NCI-H1417 (cell line): ENCODE measurements around the gene MRPL51.

ENCODE experiments used
- DNase-seq, 3 experiments: peaks; one replicate each; lab custom pipeline; 2025; lab: John Stamatoyannopoulos, UW

Gene MRPL51

GRCh38 chr12:6461401-6462233 is 31.4 kb downstream of the MRPL51 start:
- DNase-seq, result no peak

GRCh38 chr12:6460751-6461371 is 32.2 kb downstream of the MRPL51 start:
- no peak for DNase-seq

GRCh38 chr12:6459004-6459337 is 34.1 kb downstream of the MRPL51 start:
- DNase-seq, result no peak

GRCh38 chr12:6458281-6459003 is 34.6 kb downstream of the MRPL51 start:
- DNase-seq, result no peak

- DNase-seq, result no peak
Measured at GRCh38 chr12:6457220-6457945, 35.7 kb downstream of the MRPL51 start.

- peak in 2 of 3 experiments; percentile 15 to 58 for DNase-seq
Measured at GRCh38 chr12:6452944-6453630, 40.0 kb downstream of the MRPL51 start.

- peak in 2 of 3 experiments; percentile 23 to 44 for DNase-seq
Measured at GRCh38 chr12:6452245-6452943, 40.7 kb downstream of the MRPL51 start.

- peak; percentile 90 to 98 (median 93) for DNase-seq
Measured at GRCh38 chr12:6451348-6452244, 41.5 kb downstream of the MRPL51 start, which contains the start of gene TAPBPL. TSS of gene TAPBPL (plus strand) at chr12:6452042. CDS start at chr12:6452249, 207 bp downstream.

GRCh38 chr12:6450869-6451347 is 42.2 kb downstream of the MRPL51 start:
- no peak for DNase-seq

- DNase-seq, result peak in 1 of 3 experiments; percentile 46
Measured at GRCh38 chr12:6450091-6450868, 42.8 kb downstream of the MRPL51 start.

GRCh38 chr12:6444704-6445688 is 48.1 kb downstream of the MRPL51 start, which contains the start of gene CD27:
TSS of gene CD27 (plus strand) at chr12:6444955. CDS start at chr12:6445096, 141 bp downstream.
- no peak for DNase-seq

GRCh38 chr12:6444031-6444430 is 49.0 kb downstream of the MRPL51 start:
- DNase-seq, result no peak

GRCh38 chr12:6443361-6443983 is 49.6 kb downstream of the MRPL51 start:
- DNase-seq, result no peak

- DNase-seq, result no peak
Measured at GRCh38 chr12:6442836-6443235, 50.2 kb downstream of the MRPL51 start.
